BE2C (cell line): ENCODE measurements around the gene FAM171A1.
"Not testable (repeated sequence)": the region's sequence is repeated elsewhere in the genome, so short reads cannot be mapped to it uniquely, and the experiment has no call there.

Experiments used
- DNase-seq: peaks from one replicate; pipeline ENCODE4 v3.0.0-alpha.2; 2020
- H3K27me3 ChIP-seq: fragments of 250-450 bp; sonication (Bioruptor Pico); 2 replicates; pipeline ENCODE4 v1.5.1; 2020; ENCODE audit warnings: mild to moderate bottlenecking
- H3K36me3 ChIP-seq: fragments of 250-450 bp; sonication (Bioruptor Pico); 2 replicates; pipeline ENCODE4 v1.5.1; 2020; ENCODE audit warnings: mild to moderate bottlenecking
- H3K4me1 ChIP-seq: fragments of 250-450 bp; sonication (Bioruptor Pico); 2 replicates; pipeline ENCODE4 v1.5.1; 2020
- H3K4me3 ChIP-seq: 2 replicates; pipeline ENCODE4 v1.5.1; 2011; ENCODE audit warnings: low read depth, low read length
- H3K9me3 ChIP-seq: fragments of 250-450 bp; sonication (Bioruptor Pico); 2 replicates; pipeline ENCODE4 v1.5.1; 2020
- CTCF ChIP-seq: IDR thresholded peaks from 2 replicates; pipeline ENCODE4 v1.5.1; 2012; ENCODE audit warnings: mild to moderate bottlenecking, low read depth, low read length

FAM171A1 gene

GRCh38 chr10:15210521-15210920 is 160.6 kb downstream of the FAM171A1 start:
- Histone ChIP-seq H3K9me3 (no peaks in the 10 kb centered on the region), H3K4me1 (no peaks in the 10 kb centered on the region), H3K4me3 (no peak overlapping the region), H3K36me3 (no peaks in the 10 kb centered on the region), H3K27me3 (no peaks in the 10 kb centered on the region)
- no peak for TF ChIP-seq CTCF
- no peak for DNase-seq

- peak; percentile 86 for TF ChIP-seq CTCF
- peak; percentile 86 for DNase-seq
- Histone ChIP-seq H3K36me3 (no peaks in the 10 kb centered on the region), H3K9me3 (no peaks in the 10 kb centered on the region), H3K4me3 (no peak overlapping the region), H3K27me3 (no peaks in the 10 kb centered on the region), H3K4me1 (no peaks in the 10 kb centered on the region)
Observed at GRCh38 chr10:15209827-15210509, 161.1 kb downstream of the FAM171A1 start.

- no peak for DNase-seq
- no peaks in the 10 kb centered on the region for H3K9me3 ChIP-seq
- no peak for TF ChIP-seq CTCF
- H3K27me3 ChIP-seq, result no peaks in the 10 kb centered on the region
- H3K4me3 ChIP-seq, result no peak overlapping the region
- H3K36me3 ChIP-seq, result no peaks in the 10 kb centered on the region
- H3K4me1 ChIP-seq, result no peaks in the 10 kb centered on the region
Observed at GRCh38 chr10:15208221-15208620, 162.9 kb downstream of the FAM171A1 start.

GRCh38 chr10:15207410-15207809 is 163.7 kb downstream of the FAM171A1 start:
- not testable (repeated sequence) for H3K9me3 ChIP-seq

GRCh38 chr10:15202639-15203038 is 168.4 kb downstream of the FAM171A1 start:
- H3K27me3 ChIP-seq, result no peaks in the 10 kb centered on the region
- DNase-seq, result no peak
- H3K36me3 ChIP-seq, result no peaks in the 10 kb centered on the region
- no peaks in the 10 kb centered on the region for H3K9me3 ChIP-seq
- no peak overlapping the region for H3K4me3 ChIP-seq
- H3K4me1 ChIP-seq, result no peaks in the 10 kb centered on the region
- TF ChIP-seq CTCF, result no peak

More at GRCh38 chr10:15207410-15207809, 163.7 kb downstream of the FAM171A1 start:
- not testable (repeated sequence) for DNase-seq, H3K4me1 ChIP-seq, H3K27me3 ChIP-seq, H3K4me3 ChIP-seq, H3K36me3 ChIP-seq

DNA sequence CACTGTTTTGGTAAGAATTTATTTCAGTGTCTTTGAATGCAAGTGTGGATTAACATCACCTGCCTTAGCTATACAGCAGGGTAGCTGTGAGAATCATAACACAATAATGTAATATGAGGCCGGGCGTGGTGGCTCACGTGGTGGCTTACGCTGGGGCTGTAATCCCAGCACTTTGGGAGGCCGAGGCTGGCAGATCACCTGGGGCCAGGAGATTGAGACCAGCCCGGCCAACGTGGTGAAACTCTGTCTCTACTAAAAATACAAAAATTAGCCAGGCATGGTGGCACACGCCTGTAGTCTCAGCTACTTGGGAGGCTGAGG is 168.8 kb downstream of the FAM171A1 start:
- H3K9me3 ChIP-seq, H3K36me3 ChIP-seq, H3K4me1 ChIP-seq, DNase-seq, H3K27me3 ChIP-seq, H3K4me3 ChIP-seq: not testable (repeated sequence)

- Histone ChIP-seq H3K9me3 (no peaks in the 10 kb centered on the region), H3K36me3 (no peaks in the 10 kb centered on the region), H3K4me3 (no peak overlapping the region), H3K4me1 (no peaks in the 10 kb centered on the region), H3K27me3 (no peaks in the 10 kb centered on the region)
- DNase-seq, result no peak
- TF ChIP-seq CTCF, result no peak
Observed at GRCh38 chr10:15201589-15202300, 169.3 kb downstream of the FAM171A1 start.
